ENCODE results near the gene OR6C6.

DNA sequence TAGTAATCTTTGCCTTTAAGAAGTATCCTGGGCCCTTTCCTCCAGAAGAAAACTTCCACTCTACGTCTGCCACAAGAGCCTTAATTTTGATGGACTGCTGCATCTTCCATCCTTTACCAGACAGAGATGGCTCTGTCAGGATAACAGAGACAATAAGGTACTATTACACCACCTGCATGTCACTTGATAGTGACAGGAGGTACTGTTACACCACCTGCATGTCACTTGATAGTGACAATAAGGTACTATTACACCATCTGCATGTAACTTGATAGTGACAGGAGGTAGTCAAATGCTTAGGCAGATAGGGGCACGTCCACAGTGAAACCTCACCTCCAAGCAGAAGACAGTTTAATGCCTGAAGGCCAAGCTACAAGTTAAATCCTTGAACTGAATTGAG lies 38.1 kb downstream of the OR6C6 start:
- TF ChIP-seq, protein P1, sequence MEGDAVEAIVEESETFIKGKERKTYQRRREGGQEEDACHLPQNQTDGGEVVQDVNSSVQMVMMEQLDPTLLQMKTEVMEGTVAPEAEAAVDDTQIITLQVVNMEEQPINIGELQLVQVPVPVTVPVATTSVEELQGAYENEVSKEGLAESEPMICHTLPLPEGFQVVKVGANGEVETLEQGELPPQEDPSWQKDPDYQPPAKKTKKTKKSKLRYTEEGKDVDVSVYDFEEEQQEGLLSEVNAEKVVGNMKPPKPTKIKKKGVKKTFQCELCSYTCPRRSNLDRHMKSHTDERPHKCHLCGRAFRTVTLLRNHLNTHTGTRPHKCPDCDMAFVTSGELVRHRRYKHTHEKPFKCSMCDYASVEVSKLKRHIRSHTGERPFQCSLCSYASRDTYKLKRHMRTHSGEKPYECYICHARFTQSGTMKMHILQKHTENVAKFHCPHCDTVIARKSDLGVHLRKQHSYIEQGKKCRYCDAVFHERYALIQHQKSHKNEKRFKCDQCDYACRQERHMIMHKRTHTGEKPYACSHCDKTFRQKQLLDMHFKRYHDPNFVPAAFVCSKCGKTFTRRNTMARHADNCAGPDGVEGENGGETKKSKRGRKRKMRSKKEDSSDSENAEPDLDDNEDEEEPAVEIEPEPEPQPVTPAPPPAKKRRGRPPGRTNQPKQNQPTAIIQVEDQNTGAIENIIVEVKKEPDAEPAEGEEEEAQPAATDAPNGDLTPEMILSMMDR (conservative IDR thresholded peaks at IDR 0.05; ENCODE audit: low read depth, low read length) = no peak
- TF ChIP-seq EZH2 (IDR thresholded peaks at IDR 0.05; ENCODE audit: borderline replicate concordance, low read depth, low read length, poor library complexity, severe bottlenecking) = no peak

Measured in A673 (cell line).